ENCODE data around the gene CMIP. TPM values are rescaled to one million over a fixed set of nuclear protein-coding genes. Genes with fewer than 3 reads are reported as not detected.
"Not testable (repeated sequence)": the region's sequence is repeated elsewhere in the genome, so short reads cannot be mapped to it uniquely, and the experiment has no call there.

CMIP gene
- polyA plus RNA-seq, 1 donor from 2014 or later: 15.1 TPM

DNA sequence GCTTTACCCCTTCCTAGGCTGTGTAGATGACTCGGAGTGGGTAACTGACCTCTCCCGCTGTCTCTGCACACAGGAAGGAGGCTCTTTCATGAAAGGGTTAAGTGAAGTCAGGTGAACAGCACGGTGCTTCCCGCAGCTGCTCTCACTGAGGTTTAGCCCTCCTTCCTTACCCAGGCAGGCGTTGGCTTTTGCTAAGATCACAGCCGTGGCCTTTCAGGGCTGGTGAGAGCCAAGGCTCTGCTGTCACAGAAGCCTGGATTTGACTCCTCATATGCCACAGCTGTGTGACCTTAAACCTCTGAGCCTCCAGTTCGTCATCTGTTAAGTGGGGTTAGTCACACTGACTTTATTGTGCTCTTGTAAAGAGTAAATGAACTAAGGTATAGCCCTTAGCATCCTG lies 243.6 kb downstream of the CMIP start:
- no peak for TF ChIP-seq RAD21 (conservative IDR thresholded peaks at IDR 0.05)
- TF ChIP-seq MXI1 (conservative IDR thresholded peaks at IDR 0.05; ENCODE audit: poor library complexity, severe bottlenecking): no peak
- TF ChIP-seq EP300 (conservative IDR thresholded peaks at IDR 0.05; ENCODE audit: poor library complexity, severe bottlenecking): no peak
- no peak for TF ChIP-seq TAF1 (IDR thresholded peaks at IDR 0.05; ENCODE audit: low read depth)
- no peak for TF ChIP-seq POLR2AphosphoS5 (IDR thresholded peaks at IDR 0.05)
- TF ChIP-seq EZH2 (IDR thresholded peaks at IDR 0.05; ENCODE audit: borderline replicate concordance, insufficient read depth, low read length, poor library complexity, severe bottlenecking): no peak
- no peak for TF ChIP-seq REST (IDR thresholded peaks at IDR 0.05; ENCODE audit: borderline replicate concordance)
- TF ChIP-seq, protein P1, sequence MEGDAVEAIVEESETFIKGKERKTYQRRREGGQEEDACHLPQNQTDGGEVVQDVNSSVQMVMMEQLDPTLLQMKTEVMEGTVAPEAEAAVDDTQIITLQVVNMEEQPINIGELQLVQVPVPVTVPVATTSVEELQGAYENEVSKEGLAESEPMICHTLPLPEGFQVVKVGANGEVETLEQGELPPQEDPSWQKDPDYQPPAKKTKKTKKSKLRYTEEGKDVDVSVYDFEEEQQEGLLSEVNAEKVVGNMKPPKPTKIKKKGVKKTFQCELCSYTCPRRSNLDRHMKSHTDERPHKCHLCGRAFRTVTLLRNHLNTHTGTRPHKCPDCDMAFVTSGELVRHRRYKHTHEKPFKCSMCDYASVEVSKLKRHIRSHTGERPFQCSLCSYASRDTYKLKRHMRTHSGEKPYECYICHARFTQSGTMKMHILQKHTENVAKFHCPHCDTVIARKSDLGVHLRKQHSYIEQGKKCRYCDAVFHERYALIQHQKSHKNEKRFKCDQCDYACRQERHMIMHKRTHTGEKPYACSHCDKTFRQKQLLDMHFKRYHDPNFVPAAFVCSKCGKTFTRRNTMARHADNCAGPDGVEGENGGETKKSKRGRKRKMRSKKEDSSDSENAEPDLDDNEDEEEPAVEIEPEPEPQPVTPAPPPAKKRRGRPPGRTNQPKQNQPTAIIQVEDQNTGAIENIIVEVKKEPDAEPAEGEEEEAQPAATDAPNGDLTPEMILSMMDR (IDR thresholded peaks at IDR 0.05; ENCODE audit: poor library complexity, severe bottlenecking): no peak
- no peak for TF ChIP-seq SMC3 (conservative IDR thresholded peaks at IDR 0.05; ENCODE audit: poor library complexity)
- no peaks in the 10 kb centered on the region for H4K20me1 ChIP-seq (ENCODE audit: insufficient read depth)

GRCh38 chr16:81688839-81689238 lies 244.2 kb downstream of the CMIP start:
- H3K9ac ChIP-seq (ENCODE audit: low read length); H3K4me3 ChIP-seq (ENCODE audit: low read length); H3K9me2 ChIP-seq (ENCODE audit: insufficient read depth, low read length); H3K27ac ChIP-seq (ENCODE audit: low read length); H4K20me1 ChIP-seq (ENCODE audit: insufficient read depth); H3K4me2 ChIP-seq (ENCODE audit: low read length); H3K79me2 ChIP-seq (replicated peaks; ENCODE audit: insufficient read depth, low read length); H3K27me3 ChIP-seq (ENCODE audit: insufficient read depth, low read depth, low read length); H3K9me3 ChIP-seq (ENCODE audit: low read length); H2AFZ ChIP-seq (ENCODE audit: low read depth, low read length); H3F3A ChIP-seq (ENCODE audit: insufficient read depth, low read length, poor library complexity, severe bottlenecking): not testable (repeated sequence)
- peaks cover 10% of the 10 kb centered on the region for H3K36me3 ChIP-seq (ENCODE audit: insufficient read depth, low read length)

More for the DNA sequence above, 243.6 kb downstream of the CMIP start:
- H3K9me3 ChIP-seq (ENCODE audit: low read length): no peaks in the 10 kb centered on the region
- no peak overlapping the region for H3K9ac ChIP-seq (ENCODE audit: low read length)
- H3F3A ChIP-seq (ENCODE audit: insufficient read depth, low read length, poor library complexity, severe bottlenecking): no peaks in the 10 kb centered on the region
- no peaks in the 10 kb centered on the region for H3K9me2 ChIP-seq (ENCODE audit: insufficient read depth, low read length)
- H2AFZ ChIP-seq (ENCODE audit: low read depth, low read length): no peak overlapping the region
- no peak overlapping the region for H3K4me2 ChIP-seq (ENCODE audit: low read length)
- peaks cover 8% of the 10 kb centered on the region for H3K36me3 ChIP-seq (ENCODE audit: insufficient read depth, low read length)
- H3K79me2 ChIP-seq (replicated peaks; ENCODE audit: insufficient read depth, low read length): peaks cover under 1% of the 10 kb centered on the region
- no peak overlapping the region for H3K27ac ChIP-seq (ENCODE audit: low read length)
- H3K4me3 ChIP-seq (ENCODE audit: low read length): no peak overlapping the region
- H3K27me3 ChIP-seq (ENCODE audit: insufficient read depth, low read depth, low read length): no peaks in the 10 kb centered on the region

- Histone ChIP-seq H3K79me2 (replicated peaks; ENCODE audit: insufficient read depth, low read length) (no peaks in the 10 kb centered on the region), H3F3A (ENCODE audit: insufficient read depth, low read length, poor library complexity, severe bottlenecking) (peaks cover 1% of the 10 kb centered on the region), H3K9me3 (ENCODE audit: low read length) (no peaks in the 10 kb centered on the region), H3K36me3 (ENCODE audit: insufficient read depth, low read length) (peaks cover 15% of the 10 kb centered on the region), H3K9ac (ENCODE audit: low read length) (no peak overlapping the region), H3K27ac (ENCODE audit: low read length) (no peak overlapping the region), H3K9me2 (ENCODE audit: insufficient read depth, low read length) (no peaks in the 10 kb centered on the region), H3K27me3 (ENCODE audit: insufficient read depth, low read depth, low read length) (no peaks in the 10 kb centered on the region), H2AFZ (ENCODE audit: low read depth, low read length) (no peak overlapping the region), H4K20me1 (ENCODE audit: insufficient read depth) (no peaks in the 10 kb centered on the region), H3K4me3 (ENCODE audit: low read length) (no peak overlapping the region), H3K4me2 (ENCODE audit: low read length) (no peak overlapping the region)
- no peak for TF ChIP-seq RAD21 (conservative IDR thresholded peaks at IDR 0.05)
Measured at GRCh38 chr16:81692021-81692420, 247.4 kb downstream of the CMIP start.
